Psoas muscle (tissue), 8 donors: ENCODE data around the gene FMN2. TPM values are rescaled to one million over a fixed set of nuclear protein-coding genes. Genes with fewer than 3 reads are reported as not detected.

Source experiments
- ATAC-seq, 4 donors: fragments of 200-7000 bp; cut with Tn5 transposase; one replicate each; pipeline ENCODE4 v1.9.1; 2020; ENCODE audit warnings: moderate library complexity in 3 of 4, mild to moderate bottlenecking in 2 of 4
- DNase-seq, 2 donors: peaks; one replicate each; pipeline ENCODE4 v3.0.0-alpha.2; 2020
- H3K27ac ChIP-seq: fragments of 200-600 bp; one replicate; pipeline ENCODE4 v1.8.0; 2022
- H3K27me3 ChIP-seq, 3 donors: fragments of 200-600 bp in 1 of 3; one replicate each; pipeline versions ENCODE4 v1.6.1 to v1.8.0; 2013 to 2022; ENCODE audit warnings: low read length in 2 of 3, mild to moderate bottlenecking in 2 of 3, moderate library complexity in 1 of 3; ENCODE audit not compliant: insufficient read depth in 3 of 3
- H3K36me3 ChIP-seq, 2 donors: fragments of 200-600 bp in 1 of 2; one replicate each; pipeline versions ENCODE4 v1.6.1 to v1.8.0; 2013 to 2022; ENCODE audit warnings: low read depth in 1 of 2, mild to moderate bottlenecking in 1 of 2, moderate library complexity in 1 of 2; ENCODE audit not compliant: insufficient read depth in 1 of 2
- H3K4me1 ChIP-seq: fragments of 200-600 bp; one replicate; pipeline ENCODE4 v1.8.0; 2022
- H3K4me3 ChIP-seq: fragments of 200-600 bp; one replicate; pipeline ENCODE4 v1.8.0; 2022; ENCODE audit warnings: mild to moderate bottlenecking
- H3K9me3 ChIP-seq: fragments of 200-600 bp; one replicate; pipeline ENCODE4 v1.8.0; 2022
- CTCF ChIP-seq: fragments of 200-600 bp; IDR thresholded peaks from one replicate; pipeline ENCODE4 v1.8.0; 2022; ENCODE audit warnings: antibody characterized with exemption
- WGBS, 3 donors: extraction: QIAGEN DNeasy Blood & Tissue Kit; methylation state at CpG; one replicate each; pipeline versions ENCODE4 v1.1.6 to v1.1.7; 2013; 5-methylcytosine and 5-hydroxymethylcytosine counted together
- intact Hi-C, 2 donors: fragments of 100-400 bp; cut with DNase I; formaldehyde crosslinking; loops; one replicate each; pipeline versions ENCODE4 v1.11.0 to v1.14.2; 2022
- polyA plus RNA-seq, 3 donors: library from polyadenylated mRNA; stranded (reverse); fragments of 200-250 nt; gene quantifications; one replicate each; pipeline ENCODE4 v1.2.3, GENCODE V29; 2013
- total RNA-seq, 4 donors: library from RNA; stranded (reverse); fragmentation: NEBNext Ultra II Directional in 2 of 4; extraction: Animal tissue kit (Norgen Biotek cat#: 25700) in 2 of 4; gene quantifications; one replicate each; pipeline versions ENCODE4 v1.2.1 to v1.2.4, GENCODE V29; 2021 to 2023
- donor health status: healthy with polysubstance abuse.
- donor health status: DM: no; HTN: no; CAD: no; lungs with moderate emphysema.
- donor health status: Bipolar disorder and iron deficiency.
- donor health status: healthy.
- donor health status: DM: yes; HTN: yes; CAD: no.
- donor health status: DM: no; HTN: no; CAD: no.
- donor health status: DM: no; HTN: no; CAD: no.
- donor health status: DM: yes; HTN: yes; CAD: no.

Gene FMN2
- total and polyA plus RNA-seq, 7 donors = 0.15 to 1.1 (median 0.52) TPM; not detected in 2

DNA sequence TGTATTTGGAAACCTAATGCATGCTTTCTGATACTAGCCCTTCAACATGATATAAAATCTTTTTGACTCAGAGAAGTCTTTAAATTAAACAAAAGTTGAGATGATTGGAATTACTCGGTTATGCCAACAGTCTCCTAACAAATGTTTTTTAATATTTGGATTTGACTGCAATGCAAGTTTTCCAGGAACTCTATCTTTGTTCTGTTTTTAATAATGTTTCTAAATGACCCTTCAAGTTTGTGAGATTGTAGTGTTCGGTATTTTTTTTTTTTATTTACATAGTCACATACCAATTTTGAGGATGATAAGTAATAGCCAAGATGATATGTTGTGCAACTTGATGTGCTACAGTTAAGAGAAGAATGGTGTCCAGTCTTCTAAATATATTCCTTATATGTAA, 258.0 kb downstream of the FMN2 start:
- DNase-seq (no peak), ATAC-seq (no peak)
- Histone ChIP-seq H3K27me3 (no peaks in the 10 kb centered on the region), H3K4me3 (no peak overlapping the region), H3K9me3 (no peaks in the 10 kb centered on the region), H3K27ac (no peak overlapping the region), H3K36me3 (no peaks in the 10 kb centered on the region), H3K4me1 (no peaks in the 10 kb centered on the region)
- intact Hi-C loops = no loop called here
- 87 to 95% (median 94%) methylated on average over 2 of the region's 2 CpGs for WGBS, 3 donors
- no peak for TF ChIP-seq CTCF

GRCh38 chr1:240350910-240351331, 259.2 kb downstream of the FMN2 start:
- Histone ChIP-seq H3K9me3 (no peaks in the 10 kb centered on the region), H3K4me3 (no peak overlapping the region), H3K4me1 (no peaks in the 10 kb centered on the region), H3K27ac (no peak overlapping the region), H3K27me3 (no peaks in the 10 kb centered on the region), H3K36me3 (no peaks in the 10 kb centered on the region)
- no peak for ATAC-seq
- DNase-seq = no peak
- 62 to 69% (median 68%) methylated on average over 1 of the region's 1 CpG for WGBS, 3 donors
- intact Hi-C loops = no loop called here
- no peak for TF ChIP-seq CTCF

DNA sequence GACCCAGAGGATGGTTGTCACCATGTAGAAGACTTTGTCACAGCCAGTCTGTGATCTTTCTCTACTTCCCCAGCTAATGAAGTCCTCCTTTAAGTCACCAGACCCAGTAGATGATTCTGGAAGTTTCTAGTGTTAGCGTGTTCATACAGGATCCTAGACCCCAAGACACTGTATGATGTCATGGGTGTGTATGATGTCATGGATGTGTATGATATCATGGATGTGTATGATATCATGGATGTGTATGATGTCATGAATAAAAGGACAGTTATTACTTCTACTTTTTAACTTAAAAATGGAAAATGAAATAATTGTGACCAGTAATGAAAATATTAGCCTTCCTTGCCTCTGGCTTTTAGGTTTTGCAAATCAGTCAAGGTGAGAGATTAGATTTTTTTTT, 260.0 kb downstream of the FMN2 start:
- DNase-seq = no peak
- WGBS, 3 donors = 83 to 85% (median 85%) methylated on average over 1 of the region's 1 CpG
- no peak for ATAC-seq
- TF ChIP-seq CTCF = no peak
- H3K36me3 ChIP-seq = no peaks in the 10 kb centered on the region
- H3K9me3 ChIP-seq = no peaks in the 10 kb centered on the region
- intact Hi-C loops = no loop called here
- H3K27me3 ChIP-seq = no peaks in the 10 kb centered on the region
- no peaks in the 10 kb centered on the region for H3K4me1 ChIP-seq
- H3K27ac ChIP-seq = no peak overlapping the region
- H3K4me3 ChIP-seq = no peak overlapping the region

DNA sequence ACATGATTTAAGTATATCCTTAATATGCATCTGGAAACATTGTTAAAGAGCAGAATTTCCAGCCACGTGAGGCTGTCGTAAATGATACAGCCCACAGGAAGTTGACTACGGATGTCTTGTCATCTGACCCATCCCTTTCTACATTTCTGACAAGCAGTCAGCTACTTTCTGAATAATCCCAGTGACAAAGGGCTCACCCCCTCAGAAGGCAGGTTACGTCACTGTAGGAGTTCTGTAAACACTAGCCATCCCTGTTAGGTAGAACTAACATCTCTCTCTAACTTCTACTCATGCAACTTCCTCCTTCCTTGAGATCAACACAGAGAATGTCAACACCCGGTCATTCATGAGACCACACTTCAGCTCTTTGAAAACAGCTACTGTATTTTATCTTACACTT, 261.1 kb downstream of the FMN2 start:
- DNase-seq (no peak), ATAC-seq (no peak)
- intact Hi-C loops = no loop called here
- Histone ChIP-seq H3K36me3 (no peaks in the 10 kb centered on the region), H3K4me1 (no peaks in the 10 kb centered on the region), H3K4me3 (no peak overlapping the region), H3K27me3 (no peaks in the 10 kb centered on the region), H3K27ac (no peak overlapping the region), H3K9me3 (no peaks in the 10 kb centered on the region)
- 55 to 61% (median 61%) methylated on average over 5 of the region's 5 CpGs for WGBS, 3 donors
- TF ChIP-seq CTCF = no peak

GRCh38 chr1:240356568-240356967, 264.9 kb downstream of the FMN2 start:
- no peaks in the 10 kb centered on the region for H3K36me3 ChIP-seq
- no peak for TF ChIP-seq CTCF
- 83 to 93% (median 84%) methylated on average over 1 of the region's 1 CpG for WGBS, 3 donors

More at GRCh38 chr1:240356568-240356967, 264.9 kb downstream of the FMN2 start:
- Histone ChIP-seq H3K27me3 (no peaks in the 10 kb centered on the region), H3K4me3 (no peak overlapping the region), H3K4me1 (no peaks in the 10 kb centered on the region), H3K9me3 (no peaks in the 10 kb centered on the region), H3K27ac (no peak overlapping the region)
- ATAC-seq (no peak), DNase-seq (no peak)
- intact Hi-C loops = no loop called here
